ENCODE data around the gene SRSF12.

DNA sequence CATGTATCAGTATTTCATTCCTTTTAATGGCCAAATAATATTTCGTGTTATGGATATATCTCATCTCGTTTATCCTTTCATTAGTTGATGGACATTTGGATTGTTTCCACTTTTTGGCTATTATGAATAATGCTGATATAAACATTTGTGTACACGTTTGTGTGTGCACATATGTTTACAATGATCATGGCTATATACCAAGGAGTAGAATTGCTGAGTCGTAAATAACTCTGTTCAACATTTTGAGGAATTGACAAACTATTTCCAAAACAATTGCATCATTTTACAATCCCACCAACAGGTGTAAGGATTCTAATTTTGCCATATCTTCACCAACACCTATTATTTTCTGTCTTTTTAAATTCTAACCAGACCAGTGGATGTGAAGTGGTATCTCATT is 63.7 kb downstream of the SRSF12 start:
- TF ChIP-seq, protein P1, sequence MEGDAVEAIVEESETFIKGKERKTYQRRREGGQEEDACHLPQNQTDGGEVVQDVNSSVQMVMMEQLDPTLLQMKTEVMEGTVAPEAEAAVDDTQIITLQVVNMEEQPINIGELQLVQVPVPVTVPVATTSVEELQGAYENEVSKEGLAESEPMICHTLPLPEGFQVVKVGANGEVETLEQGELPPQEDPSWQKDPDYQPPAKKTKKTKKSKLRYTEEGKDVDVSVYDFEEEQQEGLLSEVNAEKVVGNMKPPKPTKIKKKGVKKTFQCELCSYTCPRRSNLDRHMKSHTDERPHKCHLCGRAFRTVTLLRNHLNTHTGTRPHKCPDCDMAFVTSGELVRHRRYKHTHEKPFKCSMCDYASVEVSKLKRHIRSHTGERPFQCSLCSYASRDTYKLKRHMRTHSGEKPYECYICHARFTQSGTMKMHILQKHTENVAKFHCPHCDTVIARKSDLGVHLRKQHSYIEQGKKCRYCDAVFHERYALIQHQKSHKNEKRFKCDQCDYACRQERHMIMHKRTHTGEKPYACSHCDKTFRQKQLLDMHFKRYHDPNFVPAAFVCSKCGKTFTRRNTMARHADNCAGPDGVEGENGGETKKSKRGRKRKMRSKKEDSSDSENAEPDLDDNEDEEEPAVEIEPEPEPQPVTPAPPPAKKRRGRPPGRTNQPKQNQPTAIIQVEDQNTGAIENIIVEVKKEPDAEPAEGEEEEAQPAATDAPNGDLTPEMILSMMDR (IDR thresholded peaks at IDR 0.05) = no peak
- TF ChIP-seq POLR2A (IDR thresholded peaks at IDR 0.05) = no peak
